NCI-H1436 (cell line): ENCODE measurements around the gene RHBDF1.
"Not testable (repeated sequence)": the region's sequence is repeated elsewhere in the genome, so short reads cannot be mapped to it uniquely, and the experiment has no call there.

ENCODE experiments used
- DNase-seq: peaks from one replicate; lab custom pipeline; 2025; lab: John Stamatoyannopoulos, UW

RHBDF1 gene

GRCh38 chr16:35678-36305 is 36.6 kb downstream of the RHBDF1 start:
- DNase-seq: no peak

- DNase-seq: no peak
Observed at GRCh38 chr16:35011-35677, 37.3 kb downstream of the RHBDF1 start.

- DNase-seq: no peak
Observed at GRCh38 chr16:34648-34987, 37.8 kb downstream of the RHBDF1 start.

- no peak for DNase-seq
Observed at GRCh38 chr16:33877-34647, 38.4 kb downstream of the RHBDF1 start.

- DNase-seq: not testable (repeated sequence)
Observed at GRCh38 chr16:33154-33876, 39.1 kb downstream of the RHBDF1 start.

- DNase-seq: not testable (repeated sequence)
Observed at GRCh38 chr16:30627-31026, 41.8 kb downstream of the RHBDF1 start.

- DNase-seq: not testable (repeated sequence)
Observed at GRCh38 chr16:25926-26348, 46.5 kb downstream of the RHBDF1 start.

GRCh38 chr16:24151-24550 is 48.3 kb downstream of the RHBDF1 start:
- DNase-seq: not testable (repeated sequence)

GRCh38 chr16:20886-21285 is 51.5 kb downstream of the RHBDF1 start:
- DNase-seq: not testable (repeated sequence)

GRCh38 chr16:17062-17765 is 55.2 kb downstream of the RHBDF1 start:
- DNase-seq: not testable (repeated sequence)

GRCh38 chr16:10772-11171 is 61.7 kb downstream of the RHBDF1 start:
- peak; percentile 59 for DNase-seq

GRCh38 chr16:9903-10665 is 62.3 kb downstream of the RHBDF1 start:
- no peak for DNase-seq
